Hepatocyte (in vitro differentiated cells): ENCODE results near the gene HSD11B1L. TPM values are rescaled to one million over a fixed set of nuclear protein-coding genes. Genes with fewer than 3 reads are reported as not detected.

ENCODE experiments used
- DNase-seq: peaks from one replicate; pipeline ENCODE4 v3.0.0-alpha.2; 2016; ENCODE audit warnings: low spot score
- H2AFZ ChIP-seq: fragments of 200-600 bp; sonication (generic); 2 replicates; pipeline ENCODE4 v1.6.0; 2016; ENCODE audit warnings: antibody characterized with exemption, mild to moderate bottlenecking
- H3K27ac ChIP-seq: fragments of 200-600 bp; sonication (generic); 2 replicates; pipeline ENCODE4 v1.5.1; 2016; ENCODE audit warnings: mild to moderate bottlenecking
- H3K27me3 ChIP-seq: fragments of 200-600 bp; sonication (generic); 2 replicates; pipeline ENCODE4 v1.6.1; 2016
- H3K36me3 ChIP-seq: fragments of 200-600 bp; sonication (generic); replicated peaks from 2 replicates; pipeline ENCODE4 v1.5.1; 2016; ENCODE audit warnings: low read depth; ENCODE audit not compliant: insufficient read depth
- H3K4me1 ChIP-seq: fragments of 200-600 bp; sonication (generic); 2 replicates; pipeline ENCODE4 v1.5.1; 2016; ENCODE audit warnings: mild to moderate bottlenecking, moderate library complexity; ENCODE audit not compliant: insufficient read depth
- H3K4me2 ChIP-seq: fragments of 200-600 bp; sonication (generic); 2 replicates; pipeline ENCODE4 v1.6.0; 2016
- H3K4me3 ChIP-seq: fragments of 200-600 bp; sonication (generic); 2 replicates; pipeline ENCODE4 v1.5.1; 2016; ENCODE audit warnings: mild to moderate bottlenecking
- H3K79me2 ChIP-seq: fragments of 200-600 bp; sonication (generic); 2 replicates; pipeline ENCODE4 v1.6.0; 2017; ENCODE audit warnings: mild to moderate bottlenecking
- H3K9me2 ChIP-seq: fragments of 200-600 bp; sonication (generic); replicated peaks from 2 replicates; pipeline ENCODE4 v1.6.0; 2017; ENCODE audit warnings: mild to moderate bottlenecking; ENCODE audit not compliant: insufficient read depth
- H3K9me3 ChIP-seq: fragments of 200-600 bp; sonication (generic); 2 replicates; pipeline ENCODE4 v1.5.1; 2016; ENCODE audit warnings: low read depth, mild to moderate bottlenecking
- H4K20me1 ChIP-seq: fragments of 200-600 bp; sonication (generic); 2 replicates; pipeline ENCODE4 v1.6.0; 2016; ENCODE audit warnings: mild to moderate bottlenecking; ENCODE audit not compliant: insufficient read depth, poor library complexity, severe bottlenecking
- EZH2 ChIP-seq: fragments of 200-600 bp; sonication (generic); IDR thresholded peaks from 2 replicates; pipeline ENCODE4 v1.6.1; 2016; ENCODE audit warnings: antibody characterized with exemption, mild to moderate bottlenecking, borderline replicate concordance
- EZH2phosphoT487 ChIP-seq: fragments of 200-600 bp; sonication (generic); IDR thresholded peaks from one replicate; pipeline ENCODE4 v1.6.1; 2018; ENCODE audit warnings: antibody characterized with exemption, mild to moderate bottlenecking, low read depth, moderate library complexity; ENCODE audit not compliant: unreplicated experiment, severe bottlenecking
- WGBS: methylation state at CpG from one replicate; pipeline ENCODE4 v1.1.6; 2016; ENCODE audit warnings: low lambda C conversion rate; ENCODE audit errors: missing lambda C conversion rate; 5-methylcytosine and 5-hydroxymethylcytosine counted together
- polyA plus RNA-seq: library from polyadenylated mRNA; unstranded; fragments of >200 nt; fragmentation: Nextera tagmentation; extraction: Ambion mirVana; gene quantifications from 2 replicates; pipeline ENCODE4 v1.2.1, GENCODE V29; 2016
- total RNA-seq: library from RNA; depleted of rRNA; stranded (reverse); fragments of >200 nt; gene quantifications from 2 replicates; pipeline ENCODE4 v1.2.3, GENCODE V29; 2014
- TF ChIP-seq, protein P1 (sequence below): fragments of 200-600 bp; sonication (generic); IDR thresholded peaks from 2 replicates; pipeline ENCODE4 v1.5.1; 2016; ENCODE audit warnings: antibody characterized with exemption, mild to moderate bottlenecking; ENCODE audit not compliant: poor library complexity

Gene HSD11B1L
- total and polyA plus RNA-seq, 2 experiments from 2014 or later: 14.9 to 26.0 TPM

DNA sequence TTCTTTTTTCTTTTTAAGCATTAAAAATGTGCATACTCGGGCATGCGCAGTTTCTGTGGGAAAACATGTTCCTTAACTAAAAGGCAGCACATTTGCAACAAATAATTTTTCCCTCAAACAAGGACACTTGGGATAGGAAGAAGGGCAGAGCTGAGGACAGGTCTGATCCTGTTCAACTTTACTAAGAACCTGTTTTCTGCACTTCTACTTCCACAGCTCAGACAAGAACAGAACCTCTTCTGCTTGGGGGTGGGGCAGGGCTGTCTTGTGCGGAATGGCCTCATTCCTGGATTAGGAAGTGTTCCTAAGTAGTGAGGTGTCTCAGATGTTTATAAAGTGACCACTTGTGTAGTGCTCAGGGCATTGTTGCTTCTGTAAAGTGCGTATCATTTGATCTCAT is 39.7 kb upstream of the HSD11B1L start:
- no peak overlapping the region for H3K4me2 ChIP-seq
- H3K9me2 ChIP-seq: no peaks in the 10 kb centered on the region
- H3K9me3 ChIP-seq: no peaks in the 10 kb centered on the region
- no peaks in the 10 kb centered on the region for H3K27me3 ChIP-seq
- WGBS: 90% methylated on average over 4 of the region's 4 CpGs
- no peak for DNase-seq
- H2AFZ ChIP-seq: no peak overlapping the region
- peaks cover 99% of the 10 kb centered on the region for H3K79me2 ChIP-seq
- no peak overlapping the region for H3K4me3 ChIP-seq
- TF ChIP-seq EZH2 (no peak), EZH2phosphoT487 (no peak)
- TF ChIP-seq, protein P1, sequence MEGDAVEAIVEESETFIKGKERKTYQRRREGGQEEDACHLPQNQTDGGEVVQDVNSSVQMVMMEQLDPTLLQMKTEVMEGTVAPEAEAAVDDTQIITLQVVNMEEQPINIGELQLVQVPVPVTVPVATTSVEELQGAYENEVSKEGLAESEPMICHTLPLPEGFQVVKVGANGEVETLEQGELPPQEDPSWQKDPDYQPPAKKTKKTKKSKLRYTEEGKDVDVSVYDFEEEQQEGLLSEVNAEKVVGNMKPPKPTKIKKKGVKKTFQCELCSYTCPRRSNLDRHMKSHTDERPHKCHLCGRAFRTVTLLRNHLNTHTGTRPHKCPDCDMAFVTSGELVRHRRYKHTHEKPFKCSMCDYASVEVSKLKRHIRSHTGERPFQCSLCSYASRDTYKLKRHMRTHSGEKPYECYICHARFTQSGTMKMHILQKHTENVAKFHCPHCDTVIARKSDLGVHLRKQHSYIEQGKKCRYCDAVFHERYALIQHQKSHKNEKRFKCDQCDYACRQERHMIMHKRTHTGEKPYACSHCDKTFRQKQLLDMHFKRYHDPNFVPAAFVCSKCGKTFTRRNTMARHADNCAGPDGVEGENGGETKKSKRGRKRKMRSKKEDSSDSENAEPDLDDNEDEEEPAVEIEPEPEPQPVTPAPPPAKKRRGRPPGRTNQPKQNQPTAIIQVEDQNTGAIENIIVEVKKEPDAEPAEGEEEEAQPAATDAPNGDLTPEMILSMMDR: no peak
- H3K36me3 ChIP-seq: peaks cover 1% of the 10 kb centered on the region
- H4K20me1 ChIP-seq: peaks cover 88% of the 10 kb centered on the region
- H3K4me1 ChIP-seq: peaks cover 6% of the 10 kb centered on the region
- H3K27ac ChIP-seq: no peak overlapping the region

DNA sequence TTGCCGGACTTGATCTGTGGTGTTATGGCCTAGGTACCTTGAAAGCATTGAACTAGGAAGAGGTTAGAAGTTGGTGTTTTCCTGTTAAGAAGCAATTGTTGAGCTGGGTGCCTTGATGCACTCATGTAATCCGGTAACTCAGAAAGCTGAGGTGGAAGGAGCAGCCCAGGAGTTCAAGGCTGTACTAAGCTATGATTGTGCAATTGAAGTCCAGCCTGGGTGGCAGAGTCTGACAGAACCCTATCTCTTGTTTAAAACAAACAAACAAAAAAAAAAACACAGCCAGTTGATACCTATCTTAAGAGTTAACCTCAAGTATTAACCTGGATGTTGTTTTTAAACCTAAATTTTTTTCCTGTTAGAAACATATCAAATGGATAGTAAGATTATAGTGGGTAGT is 38.6 kb upstream of the HSD11B1L start:
- H3K4me1 ChIP-seq: peaks cover 6% of the 10 kb centered on the region
- H3K4me2 ChIP-seq: no peak overlapping the region
- H3K79me2 ChIP-seq: peaks cover 99% of the 10 kb centered on the region
- H3K4me3 ChIP-seq: no peak overlapping the region
- peaks cover 86% of the 10 kb centered on the region for H4K20me1 ChIP-seq
- peak overlapping the region; percentile 17 for H3K27ac ChIP-seq
- TF ChIP-seq EZH2 (no peak), EZH2phosphoT487 (no peak)
- TF ChIP-seq, protein P1: no peak
- peak; percentile 41 for DNase-seq
- no peaks in the 10 kb centered on the region for H3K9me3 ChIP-seq
- WGBS: 89% methylated on average over 2 of the region's 2 CpGs
- no peak overlapping the region for H2AFZ ChIP-seq
- no peaks in the 10 kb centered on the region for H3K27me3 ChIP-seq
- H3K36me3 ChIP-seq: peaks cover 8% of the 10 kb centered on the region
- H3K9me2 ChIP-seq: no peaks in the 10 kb centered on the region

DNA sequence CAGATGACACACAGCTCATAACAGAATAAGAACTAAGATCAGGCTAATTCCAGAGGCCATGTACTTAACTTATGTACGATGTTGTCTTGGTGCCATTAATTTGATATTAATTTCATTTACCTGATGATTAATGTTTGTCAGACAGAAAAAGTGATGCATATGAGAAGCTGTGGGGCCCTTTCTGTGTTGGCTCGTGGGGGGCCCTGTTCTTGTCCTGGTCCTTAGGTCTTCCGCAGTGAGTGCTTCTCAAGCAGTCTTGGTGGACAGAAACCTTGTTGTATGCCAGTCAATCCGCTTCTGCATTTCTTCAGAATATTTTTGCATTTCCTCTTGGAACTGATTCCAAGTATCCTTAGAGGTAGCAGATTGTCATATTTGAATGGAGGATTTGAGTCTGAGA is 37.8 kb upstream of the HSD11B1L start:
- TF ChIP-seq EZH2 (no peak), EZH2phosphoT487 (no peak)
- TF ChIP-seq, protein P1: no peak
- 95% methylated on average over 4 of the region's 4 CpGs for WGBS
- no peak for DNase-seq

DNA sequence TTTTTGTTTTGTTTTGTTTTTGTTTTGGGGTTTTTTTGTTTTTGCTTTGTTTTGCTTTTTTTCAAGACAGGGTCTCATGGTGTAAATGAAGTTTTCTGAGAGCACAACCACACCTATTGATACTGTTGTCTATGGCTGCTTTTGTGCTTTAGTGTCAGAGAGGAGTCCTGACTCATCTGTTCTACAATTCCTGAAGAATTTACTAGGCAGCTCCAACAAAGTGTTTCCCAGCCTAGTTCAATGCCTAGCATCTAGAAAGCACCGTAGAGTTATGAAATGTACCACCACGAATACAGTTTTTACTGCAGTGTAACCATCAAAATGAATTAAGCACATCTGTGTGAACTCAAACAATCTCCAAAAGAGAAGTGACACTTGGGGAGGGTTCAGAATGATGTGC is 36.8 kb upstream of the HSD11B1L start:
- Histone ChIP-seq H3K27ac (no peak overlapping the region), H3K4me2 (no peak overlapping the region), H3K27me3 (no peaks in the 10 kb centered on the region), H3K36me3 (peaks cover 11% of the 10 kb centered on the region), H3K9me2 (no peaks in the 10 kb centered on the region), H3K9me3 (no peaks in the 10 kb centered on the region), H4K20me1 (peaks cover 69% of the 10 kb centered on the region), H3K4me1 (peaks cover 6% of the 10 kb centered on the region), H3K4me3 (no peak overlapping the region), H2AFZ (no peak overlapping the region), H3K79me2 (peaks cover 90% of the 10 kb centered on the region)
- no peak for DNase-seq
- TF ChIP-seq, protein P1: no peak
- TF ChIP-seq EZH2 (no peak), EZH2phosphoT487 (no peak)
- 97% methylated on average over 2 of the region's 2 CpGs for WGBS

More for the DNA sequence above, 37.8 kb upstream of the HSD11B1L start:
- no peak overlapping the region for H3K4me2 ChIP-seq
- H4K20me1 ChIP-seq: peaks cover 78% of the 10 kb centered on the region
- H3K9me3 ChIP-seq: no peaks in the 10 kb centered on the region
- peaks cover 6% of the 10 kb centered on the region for H3K4me1 ChIP-seq
- H3K4me3 ChIP-seq: no peak overlapping the region
- peaks cover 99% of the 10 kb centered on the region for H3K79me2 ChIP-seq
- no peaks in the 10 kb centered on the region for H3K27me3 ChIP-seq
- H3K9me2 ChIP-seq: no peaks in the 10 kb centered on the region
- no peak overlapping the region for H3K27ac ChIP-seq
- peaks cover 11% of the 10 kb centered on the region for H3K36me3 ChIP-seq
- no peak overlapping the region for H2AFZ ChIP-seq
